ENCODE measurements around the gene YPEL4. TPM values are rescaled to one million over a fixed set of nuclear protein-coding genes. Genes with fewer than 3 reads are reported as not detected.

The YPEL4 gene
- total RNA-seq, 1 donor from 2014 or later = 0.09 TPM

GRCh38 chr11:57679396-57679795 lies 29.7 kb upstream of the YPEL4 start:
- Histone ChIP-seq H2AFZ (ENCODE audit: low read depth, low read length) (no peak overlapping the region), H3K36me3 (ENCODE audit: insufficient read depth, low read length) (peaks cover 20% of the 10 kb centered on the region), H3K9ac (ENCODE audit: low read length) (no peak overlapping the region), H3K4me2 (ENCODE audit: low read length) (no peak overlapping the region), H3K4me3 (ENCODE audit: insufficient read depth, low read depth, low read length) (no peak overlapping the region), H3K9me3 (ENCODE audit: insufficient read depth, low read depth, low read length) (no peaks in the 10 kb centered on the region), H3K4me1 (ENCODE audit: insufficient read depth, low read length) (peaks cover 15% of the 10 kb centered on the region), H4K20me1 (ENCODE audit: insufficient read depth, low read length) (peaks cover 75% of the 10 kb centered on the region), H3K79me2 (ENCODE audit: insufficient read depth, low read length) (peaks cover 84% of the 10 kb centered on the region), H3K27ac (ENCODE audit: low read depth, low read length) (no peak overlapping the region), H3K27me3 (ENCODE audit: insufficient read depth, low read length) (no peaks in the 10 kb centered on the region)
- H3K4me3 Mint-ChIP-seq (ENCODE audit: unreplicated experiment) = no peak overlapping the region
- no peak for TF ChIP-seq EZH2 (IDR thresholded peaks at IDR 0.05; ENCODE audit: insufficient read depth, low read length)
- TF ChIP-seq CTCF (IDR thresholded peaks at IDR 0.05; ENCODE audit: insufficient read depth, low read depth, low read length) = no peak
- no peak for FAIRE-seq
- H3K4me1 Mint-ChIP-seq (ENCODE audit: low read depth, unreplicated experiment) = peaks cover 25% of the 10 kb centered on the region
- H3K27ac Mint-ChIP-seq (ENCODE audit: unreplicated experiment) = no peak overlapping the region
- no peaks in the 10 kb centered on the region for H3K27me3 Mint-ChIP-seq (ENCODE audit: low read depth, unreplicated experiment)
- no peaks in the 10 kb centered on the region for H3K9me3 Mint-ChIP-seq (ENCODE audit: unreplicated experiment)
- H3K36me3 Mint-ChIP-seq (ENCODE audit: low read depth, unreplicated experiment) = peaks cover 7% of the 10 kb centered on the region
- no peak for DNase-seq (ENCODE audit: low read depth)

GRCh38 chr11:57675176-57675941 lies 25.6 kb upstream of the YPEL4 start:
- H3K79me2 ChIP-seq (ENCODE audit: insufficient read depth, low read length) = peaks cover 90% of the 10 kb centered on the region
- H3K4me1 Mint-ChIP-seq (ENCODE audit: low read depth, unreplicated experiment) = peaks cover 16% of the 10 kb centered on the region
- peaks cover 7% of the 10 kb centered on the region for H3K4me1 ChIP-seq (ENCODE audit: insufficient read depth, low read length)
- H3K4me3 ChIP-seq (ENCODE audit: insufficient read depth, low read depth, low read length) = no peak overlapping the region
- H3K27ac ChIP-seq (ENCODE audit: low read depth, low read length) = no peak overlapping the region
- FAIRE-seq = no peak
- no peak overlapping the region for H3K4me2 ChIP-seq (ENCODE audit: low read length)
- peaks cover 28% of the 10 kb centered on the region for H3K36me3 ChIP-seq (ENCODE audit: insufficient read depth, low read length)
- H3K9me3 ChIP-seq (ENCODE audit: insufficient read depth, low read depth, low read length) = no peaks in the 10 kb centered on the region
- H3K9ac ChIP-seq (ENCODE audit: low read length) = no peak overlapping the region
- DNase-seq (ENCODE audit: low read depth) = no peak
- peaks cover 15% of the 10 kb centered on the region for H3K36me3 Mint-ChIP-seq (ENCODE audit: low read depth, unreplicated experiment)
- H3K27me3 Mint-ChIP-seq (ENCODE audit: low read depth, unreplicated experiment) = no peaks in the 10 kb centered on the region
- TF ChIP-seq EZH2 (IDR thresholded peaks at IDR 0.05; ENCODE audit: insufficient read depth, low read length) (no peak), CTCF (IDR thresholded peaks at IDR 0.05; ENCODE audit: insufficient read depth, low read depth, low read length) (no peak)
- H3K9me3 Mint-ChIP-seq (ENCODE audit: unreplicated experiment) = no peaks in the 10 kb centered on the region
- no peaks in the 10 kb centered on the region for H3K27me3 ChIP-seq (ENCODE audit: insufficient read depth, low read length)
- H4K20me1 ChIP-seq (ENCODE audit: insufficient read depth, low read length) = peaks cover 80% of the 10 kb centered on the region
- no peak overlapping the region for H2AFZ ChIP-seq (ENCODE audit: low read depth, low read length)
- no peak overlapping the region for H3K27ac Mint-ChIP-seq (ENCODE audit: unreplicated experiment)
- no peak overlapping the region for H3K4me3 Mint-ChIP-seq (ENCODE audit: unreplicated experiment)

GRCh38 chr11:57674251-57674650 lies 24.5 kb upstream of the YPEL4 start:
- no peak overlapping the region for H3K4me3 Mint-ChIP-seq (ENCODE audit: unreplicated experiment)
- H3K4me3 ChIP-seq (ENCODE audit: insufficient read depth, low read depth, low read length) = no peak overlapping the region
- H3K27me3 Mint-ChIP-seq (ENCODE audit: low read depth, unreplicated experiment) = no peaks in the 10 kb centered on the region
- H3K9me3 ChIP-seq (ENCODE audit: insufficient read depth, low read depth, low read length) = no peaks in the 10 kb centered on the region
- TF ChIP-seq CTCF (IDR thresholded peaks at IDR 0.05; ENCODE audit: insufficient read depth, low read depth, low read length) (no peak), EZH2 (IDR thresholded peaks at IDR 0.05; ENCODE audit: insufficient read depth, low read length) (no peak)
- no peak for FAIRE-seq
- H3K27ac Mint-ChIP-seq (ENCODE audit: unreplicated experiment) = no peak overlapping the region
- H3K36me3 ChIP-seq (ENCODE audit: insufficient read depth, low read length) = peaks cover 28% of the 10 kb centered on the region
- H3K4me1 ChIP-seq (ENCODE audit: insufficient read depth, low read length) = peaks cover 2% of the 10 kb centered on the region
- H3K27me3 ChIP-seq (ENCODE audit: insufficient read depth, low read length) = no peaks in the 10 kb centered on the region
- peaks cover 15% of the 10 kb centered on the region for H3K36me3 Mint-ChIP-seq (ENCODE audit: low read depth, unreplicated experiment)
- H3K4me1 Mint-ChIP-seq (ENCODE audit: low read depth, unreplicated experiment) = peaks cover 18% of the 10 kb centered on the region
- no peak overlapping the region for H2AFZ ChIP-seq (ENCODE audit: low read depth, low read length)
- peaks cover 75% of the 10 kb centered on the region for H4K20me1 ChIP-seq (ENCODE audit: insufficient read depth, low read length)
- H3K79me2 ChIP-seq (ENCODE audit: insufficient read depth, low read length) = peaks cover 90% of the 10 kb centered on the region
- no peak overlapping the region for H3K4me2 ChIP-seq (ENCODE audit: low read length)
- no peak for DNase-seq (ENCODE audit: low read depth)
- no peaks in the 10 kb centered on the region for H3K9me3 Mint-ChIP-seq (ENCODE audit: unreplicated experiment)
- H3K9ac ChIP-seq (ENCODE audit: low read length) = no peak overlapping the region
- no peak overlapping the region for H3K27ac ChIP-seq (ENCODE audit: low read depth, low read length)
